Measurements from ENCODE around the gene STIM2. TPM values are rescaled to one million over a fixed set of nuclear protein-coding genes. Genes with fewer than 3 reads are reported as not detected.
A peak's percentile ranks its signal among the peaks of the same experiment; 100 is the strongest.

Gene STIM2
- total and polyA plus RNA-seq, 2 donors (not counting 1 experiment from before 2014, with no cell fraction given): 48.6 to 96.0 TPM

- Histone ChIP-seq H3K27me3 (replicated peaks in 1 of 4; ENCODE audit: control extremely low read depth in 1 of 4, control insufficient read depth in 3 of 4, insufficient read depth in 4 of 4, low read length in 3 of 4) (no peaks in the 10 kb centered on the region), H3K9ac (ENCODE audit: low read length) (no peak overlapping the region), H3K4me2 (replicated peaks; ENCODE audit: low read depth, low read length, poor library complexity, severe bottlenecking) (peak overlapping the region; percentile 16), H2AFZ (ENCODE audit: insufficient read depth, low read depth, low read length, poor library complexity, severe bottlenecking) (no peak overlapping the region), H4K20me1 (ENCODE audit: control insufficient read depth, insufficient read depth, low read length, poor library complexity, severe bottlenecking) (peaks cover 44% of the 10 kb centered on the region), H3K79me2 (ENCODE audit: control insufficient read depth, insufficient read depth, low read length) (peaks cover 97% of the 10 kb centered on the region), H3K4me3 (ENCODE audit: control extremely low read depth in 1 of 5, extremely low read depth in 1 of 5, insufficient read depth in 1 of 5, low read depth in 2 of 5, low read length in 4 of 5) (no peak overlapping the region), H3K9me3 (ENCODE audit: control extremely low read depth in 1 of 3, control insufficient read depth in 2 of 3, insufficient read depth in 1 of 3, low read length in 2 of 3) (no peaks in the 10 kb centered on the region), H3K36me3 (replicated peaks in 1 of 2; ENCODE audit: control extremely low read depth in 1 of 2, control insufficient read depth in 1 of 2, extremely low read depth in 1 of 2, insufficient read depth in 2 of 2, low read length in 1 of 2) (peaks cover 0 to 1% of the 10 kb centered on the region in 2 experiments), H3K4me1 (ENCODE audit: control insufficient read depth in 2 of 2, insufficient read depth in 2 of 2, low read length in 2 of 2) (peaks cover 29 to 45% of the 10 kb centered on the region in 2 donors), H3K27ac (ENCODE audit: low read length in 2 of 2) (no peak overlapping the region)
- peaks cover 76% of the 10 kb centered on the region for H3K4me1 Mint-ChIP-seq
- ChIA-PET POLR2A (no interaction called here), CTCF (interaction anchor here (1.5 kb wide), 1 partner anchor 21 kb away, joined by 4 read pairs; no protein-coding TSS in a partner anchor)
- peak overlapping the region; percentile 38 for H3K27ac Mint-ChIP-seq
- H3K4me3 Mint-ChIP-seq: peak overlapping the region; percentile 29
- no peak for DNase-seq
- no peak for TF ChIP-seq EZH2 (IDR thresholded peaks at IDR 0.05; ENCODE audit: borderline replicate concordance, insufficient read depth, low read depth, low read length, poor library complexity, severe bottlenecking)
- no peak for TF ChIP-seq CTCF (IDR thresholded peaks at IDR 0.05)
- intact Hi-C loops (cut with micrococcal nuclease): no loop called here
- WGBS (ENCODE audit: insufficient coverage): 96% methylated on average over 3 of the region's 7 CpGs
- H3K27me3 Mint-ChIP-seq: no peaks in the 10 kb centered on the region
- H3K9me3 Mint-ChIP-seq (ENCODE audit: insufficient read depth): no peaks in the 10 kb centered on the region
- no peak for ATAC-seq (ENCODE audit: low read depth)
Observed at GRCh38 chr4:26907731-26908599, 47.3 kb downstream of the STIM2 start.

DNA sequence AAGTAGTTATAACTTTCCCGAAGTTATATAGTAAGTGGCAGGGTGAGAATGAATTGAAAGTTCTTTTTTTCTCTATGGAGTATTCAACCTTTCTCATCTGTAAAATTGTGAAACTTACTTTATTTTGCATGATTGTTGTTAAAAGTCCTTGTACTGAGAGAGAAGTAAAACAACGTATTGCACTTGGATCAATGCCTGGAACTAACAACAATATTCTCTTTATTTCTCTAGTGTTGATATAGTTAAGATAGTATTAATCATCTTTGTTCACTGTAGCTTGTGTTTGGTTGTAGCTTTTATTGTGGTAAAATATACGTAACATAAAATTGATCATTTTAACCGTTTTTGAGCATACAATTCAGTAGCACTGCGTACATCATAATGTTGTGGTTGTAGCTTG lies 48.7 kb downstream of the STIM2 start:
- ChIA-PET POLR2A (no interaction called here), CTCF (interaction anchor here (1.5 kb wide), 1 partner anchor 22 kb away, joined by 4 read pairs; no protein-coding TSS in a partner anchor)
- intact Hi-C loops (cut with micrococcal nuclease): no loop called here
- Histone ChIP-seq H3K9me3 (ENCODE audit: control extremely low read depth in 1 of 3, control insufficient read depth in 2 of 3, insufficient read depth in 1 of 3, low read length in 2 of 3) (no peaks in the 10 kb centered on the region), H3K9ac (ENCODE audit: low read length) (no peak overlapping the region), H3K27me3 (replicated peaks in 1 of 4; ENCODE audit: control extremely low read depth in 1 of 4, control insufficient read depth in 3 of 4, insufficient read depth in 4 of 4, low read length in 3 of 4) (no peaks in the 10 kb centered on the region), H3K36me3 (replicated peaks in 1 of 2; ENCODE audit: control extremely low read depth in 1 of 2, control insufficient read depth in 1 of 2, extremely low read depth in 1 of 2, insufficient read depth in 2 of 2, low read length in 1 of 2) (peaks cover 0 to 1% of the 10 kb centered on the region in 2 experiments), H3K79me2 (ENCODE audit: control insufficient read depth, insufficient read depth, low read length) (peaks cover 96% of the 10 kb centered on the region), H3K4me1 (ENCODE audit: control insufficient read depth in 2 of 2, insufficient read depth in 2 of 2, low read length in 2 of 2) (peaks cover 26 to 40% of the 10 kb centered on the region in 2 donors), H4K20me1 (ENCODE audit: control insufficient read depth, insufficient read depth, low read length, poor library complexity, severe bottlenecking) (peaks cover 43% of the 10 kb centered on the region), H3K4me3 (ENCODE audit: control extremely low read depth in 1 of 5, extremely low read depth in 1 of 5, insufficient read depth in 1 of 5, low read depth in 2 of 5, low read length in 4 of 5) (no peak overlapping the region), H2AFZ (ENCODE audit: insufficient read depth, low read depth, low read length, poor library complexity, severe bottlenecking) (no peak overlapping the region), H3K27ac (ENCODE audit: low read length in 2 of 2) (no peak overlapping the region), H3K4me2 (replicated peaks; ENCODE audit: low read depth, low read length, poor library complexity, severe bottlenecking) (no peak overlapping the region)
- WGBS (ENCODE audit: insufficient coverage): no CpG with 5 or more reads among the region's 5 CpGs
- ATAC-seq (ENCODE audit: low read depth) (no peak), DNase-seq (no peak)
- Mint-ChIP-seq H3K4me3 (no peak overlapping the region), H3K27ac (no peak overlapping the region), H3K27me3 (no peaks in the 10 kb centered on the region), H3K9me3 (ENCODE audit: insufficient read depth) (no peaks in the 10 kb centered on the region), H3K4me1 (peaks cover 72% of the 10 kb centered on the region)
- TF ChIP-seq EZH2 (IDR thresholded peaks at IDR 0.05; ENCODE audit: borderline replicate concordance, insufficient read depth, low read depth, low read length, poor library complexity, severe bottlenecking) (no peak), CTCF (IDR thresholded peaks at IDR 0.05) (no peak)

Data from B cell (primary cell).